MG63 (cell line): ENCODE data around the gene MALT1. TPM values are rescaled to one million over a fixed set of nuclear protein-coding genes. Genes with fewer than 3 reads are reported as not detected.
"Not testable (repeated sequence)": the region's sequence is repeated elsewhere in the genome, so short reads cannot be mapped to it uniquely, and the experiment has no call there.

Experiments used
- DNase-seq: peaks from one replicate; pipeline ENCODE4 v3.0.0-alpha.2; 2020
- H3K27me3 ChIP-seq: fragments of 250-450 bp; sonication (Bioruptor Pico); 2 replicates; pipeline ENCODE4 v1.5.1; 2020; ENCODE audit warnings: mild to moderate bottlenecking, moderate library complexity
- H3K36me3 ChIP-seq: fragments of 250-450 bp; sonication (Bioruptor Pico); 2 replicates; pipeline ENCODE4 v1.5.1; 2020; ENCODE audit warnings: mild to moderate bottlenecking, moderate library complexity
- H3K4me3 ChIP-seq: fragments of 250-450 bp; sonication (Bioruptor Pico); 2 replicates; pipeline ENCODE4 v1.5.1; 2020; ENCODE audit warnings: mild to moderate bottlenecking, moderate library complexity
- H3K9me3 ChIP-seq: fragments of 250-450 bp; sonication (Bioruptor Pico); 2 replicates; pipeline ENCODE4 v1.5.1; 2020; ENCODE audit warnings: mild to moderate bottlenecking, moderate library complexity
- total RNA-seq: library from RNA; depleted of rRNA; stranded (reverse); fragments of >200 nt; shearing (Covaris generic); gene quantifications from 2 replicates; pipeline ENCODE4 v1.2.3, GENCODE V29; 2014; ENCODE audit warnings: low replicate concordance

MALT1 gene
- total RNA-seq, 1 experiment from 2014 or later, result 24.6 TPM

- Histone ChIP-seq H3K36me3 (no peaks in the 10 kb centered on the region), H3K27me3 (peaks cover 9% of the 10 kb centered on the region), H3K4me3 (peak overlapping the region; percentile 15; the same call in 1 of the 2 replicates), H3K9me3 (no peaks in the 10 kb centered on the region)
- DNase-seq, result peak; percentile 59
These were observed 97.2 kb downstream of the MALT1 start for GRCh38 chr18:58768293-58768974.

GRCh38 chr18:58769321-58769720 is 98.1 kb downstream of the MALT1 start:
- Histone ChIP-seq H3K4me3 (no peak overlapping the region), H3K27me3 (peaks cover 9% of the 10 kb centered on the region), H3K9me3 (no peaks in the 10 kb centered on the region), H3K36me3 (no peaks in the 10 kb centered on the region)
- no peak for DNase-seq

GRCh38 chr18:58770601-58771000 is 99.3 kb downstream of the MALT1 start:
- no peak for DNase-seq
- H3K36me3 ChIP-seq, result no peaks in the 10 kb centered on the region
- H3K9me3 ChIP-seq, result no peaks in the 10 kb centered on the region
- no peaks in the 10 kb centered on the region for H3K27me3 ChIP-seq
- H3K4me3 ChIP-seq, result no peak overlapping the region

GRCh38 chr18:58772161-58772560 is 100.9 kb downstream of the MALT1 start:
- H3K36me3 ChIP-seq, result no peaks in the 10 kb centered on the region
- no peaks in the 10 kb centered on the region for H3K9me3 ChIP-seq
- DNase-seq, result no peak
- no peaks in the 10 kb centered on the region for H3K27me3 ChIP-seq
- no peak overlapping the region for H3K4me3 ChIP-seq

- no peak for DNase-seq
- Histone ChIP-seq H3K9me3 (no peaks in the 10 kb centered on the region), H3K4me3 (no peak overlapping the region), H3K27me3 (no peaks in the 10 kb centered on the region), H3K36me3 (no peaks in the 10 kb centered on the region)
These were observed 104.8 kb downstream of the MALT1 start for GRCh38 chr18:58776084-58776483.

GRCh38 chr18:58776541-58776940 is 105.3 kb downstream of the MALT1 start:
- DNase-seq, H3K27me3 ChIP-seq, H3K9me3 ChIP-seq, H3K36me3 ChIP-seq, H3K4me3 ChIP-seq: not testable (repeated sequence)

GRCh38 chr18:58777471-58777870 is 106.2 kb downstream of the MALT1 start:
- H3K36me3 ChIP-seq, result no peaks in the 10 kb centered on the region
- no peak for DNase-seq
- no peaks in the 10 kb centered on the region for H3K27me3 ChIP-seq
- H3K4me3 ChIP-seq, result no peak overlapping the region
- no peaks in the 10 kb centered on the region for H3K9me3 ChIP-seq

GRCh38 chr18:58779529-58779928 is 108.3 kb downstream of the MALT1 start:
- DNase-seq, result no peak
- Histone ChIP-seq H3K9me3 (no peaks in the 10 kb centered on the region), H3K4me3 (no peak overlapping the region), H3K27me3 (no peaks in the 10 kb centered on the region), H3K36me3 (no peaks in the 10 kb centered on the region)

- H3K36me3 ChIP-seq, result no peaks in the 10 kb centered on the region
- DNase-seq, result no peak
- H3K9me3 ChIP-seq, result no peaks in the 10 kb centered on the region
- no peaks in the 10 kb centered on the region for H3K27me3 ChIP-seq
- no peak overlapping the region for H3K4me3 ChIP-seq
These were observed 108.8 kb downstream of the MALT1 start for GRCh38 chr18:58780045-58780444.

- H3K4me3 ChIP-seq, result no peak overlapping the region
- H3K9me3 ChIP-seq, result no peaks in the 10 kb centered on the region
- no peaks in the 10 kb centered on the region for H3K36me3 ChIP-seq
- peak; percentile 45 for DNase-seq
- no peaks in the 10 kb centered on the region for H3K27me3 ChIP-seq
These were observed 110.4 kb downstream of the MALT1 start for GRCh38 chr18:58781627-58782194.

- Histone ChIP-seq H3K4me3 (no peak overlapping the region), H3K9me3 (no peaks in the 10 kb centered on the region), H3K36me3 (no peaks in the 10 kb centered on the region), H3K27me3 (no peaks in the 10 kb centered on the region)
- peak; percentile 68 for DNase-seq
These were observed 113.4 kb downstream of the MALT1 start for GRCh38 chr18:58784601-58785137.

GRCh38 chr18:58785171-58785805 is 114.0 kb downstream of the MALT1 start:
- H3K9me3 ChIP-seq, result no peaks in the 10 kb centered on the region
- no peaks in the 10 kb centered on the region for H3K36me3 ChIP-seq
- DNase-seq, result peak; percentile 83
- H3K4me3 ChIP-seq, result no peak overlapping the region
- no peaks in the 10 kb centered on the region for H3K27me3 ChIP-seq

- Histone ChIP-seq H3K36me3 (no peaks in the 10 kb centered on the region), H3K27me3 (no peaks in the 10 kb centered on the region), H3K4me3 (no peak overlapping the region), H3K9me3 (no peaks in the 10 kb centered on the region)
- peak; percentile 32 for DNase-seq
These were observed 114.6 kb downstream of the MALT1 start for GRCh38 chr18:58785870-58786269.

GRCh38 chr18:58787536-58788149 is 116.4 kb downstream of the MALT1 start:
- no peaks in the 10 kb centered on the region for H3K9me3 ChIP-seq
- peak; percentile 57 for DNase-seq
- H3K4me3 ChIP-seq, result no peak overlapping the region
- H3K27me3 ChIP-seq, result no peaks in the 10 kb centered on the region
- H3K36me3 ChIP-seq, result no peaks in the 10 kb centered on the region

GRCh38 chr18:58788470-58788869 is 117.2 kb downstream of the MALT1 start:
- Histone ChIP-seq H3K36me3 (no peaks in the 10 kb centered on the region), H3K9me3 (no peaks in the 10 kb centered on the region), H3K27me3 (no peaks in the 10 kb centered on the region), H3K4me3 (no peak overlapping the region)
- no peak for DNase-seq

GRCh38 chr18:58788971-58789875 is 118.0 kb downstream of the MALT1 start:
- no peak overlapping the region for H3K4me3 ChIP-seq
- no peaks in the 10 kb centered on the region for H3K9me3 ChIP-seq
- no peak for DNase-seq
- no peaks in the 10 kb centered on the region for H3K36me3 ChIP-seq
- no peaks in the 10 kb centered on the region for H3K27me3 ChIP-seq
